ENCODE results near the gene IL17RE.

DNA sequence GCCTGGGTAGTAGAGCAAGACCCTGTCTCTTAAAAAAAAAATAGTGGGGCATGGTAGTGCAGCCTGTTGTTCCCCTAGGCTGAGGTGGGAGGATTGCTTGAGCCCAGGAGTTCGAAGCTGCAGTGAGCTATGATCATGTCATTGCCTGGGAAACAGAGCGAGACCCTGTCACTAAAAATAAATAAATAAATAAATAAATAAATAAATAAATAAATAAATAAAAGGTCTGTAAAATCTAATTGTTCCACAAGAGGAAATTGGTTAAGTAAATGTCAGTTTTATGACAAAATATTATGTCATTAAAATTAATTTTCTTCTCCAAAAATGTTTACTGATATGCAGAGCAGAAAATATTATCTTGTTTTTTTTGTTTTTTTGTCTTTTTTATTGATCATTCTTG lies 36.3 kb downstream of the IL17RE start:
- TF ChIP-seq FOXK1 (CRISPR knock-in tag; IDR thresholded peaks at IDR 0.05; ENCODE audit: borderline replicate concordance, low read depth) (no peak), ZNF207 (IDR thresholded peaks at IDR 0.05; ENCODE audit: borderline replicate concordance) (no peak), MAFF (IDR thresholded peaks at IDR 0.05; ENCODE audit: low read depth, low read length) (no peak)
- TF ChIP-seq, protein P1, sequence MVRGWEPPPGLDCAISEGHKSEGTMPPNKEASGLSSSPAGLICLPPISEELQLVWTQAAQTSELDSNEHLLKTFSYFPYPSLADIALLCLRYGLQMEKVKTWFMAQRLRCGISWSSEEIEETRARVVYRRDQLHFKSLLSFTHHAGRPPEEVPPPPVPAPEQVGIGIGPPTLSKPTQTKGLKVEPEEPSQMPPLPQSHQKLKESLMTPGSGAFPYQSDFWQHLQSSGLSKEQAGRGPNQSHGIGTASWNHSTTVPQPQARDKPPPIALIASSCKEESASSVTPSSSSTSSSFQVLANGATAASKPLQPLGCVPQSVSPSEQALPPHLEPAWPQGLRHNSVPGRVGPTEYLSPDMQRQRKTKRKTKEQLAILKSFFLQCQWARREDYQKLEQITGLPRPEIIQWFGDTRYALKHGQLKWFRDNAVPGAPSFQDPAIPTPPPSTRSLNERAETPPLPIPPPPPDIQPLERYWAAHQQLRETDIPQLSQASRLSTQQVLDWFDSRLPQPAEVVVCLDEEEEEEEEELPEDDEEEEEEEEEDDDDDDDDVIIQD (CRISPR knock-in tag; IDR thresholded peaks at IDR 0.05; ENCODE audit: low read depth) = no peak

All from HepG2 (cell line).